Measurements from ENCODE around the gene DPYSL4.

The DPYSL4 gene

DNA sequence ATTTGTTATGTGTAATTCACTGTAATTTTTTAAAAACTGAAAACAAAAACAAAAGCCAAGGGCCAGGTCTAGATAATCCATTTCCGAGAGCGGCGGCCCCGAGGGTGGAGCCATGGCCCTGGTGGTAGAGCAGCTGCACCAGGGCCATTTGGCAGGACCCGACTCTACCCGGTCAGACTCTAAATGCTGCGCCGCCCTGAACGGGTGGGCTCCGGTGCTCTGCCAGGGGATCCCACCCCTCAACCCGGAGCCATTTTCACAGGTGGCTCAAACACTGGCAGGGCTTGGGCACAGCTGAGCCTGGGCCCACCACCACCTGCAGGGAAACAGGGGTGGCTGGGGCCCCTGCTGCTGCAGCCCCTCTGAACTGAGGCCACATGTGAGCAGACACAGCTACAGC lies 56.9 kb downstream of the DPYSL4 start:
- no peak for DNase-seq

DNA sequence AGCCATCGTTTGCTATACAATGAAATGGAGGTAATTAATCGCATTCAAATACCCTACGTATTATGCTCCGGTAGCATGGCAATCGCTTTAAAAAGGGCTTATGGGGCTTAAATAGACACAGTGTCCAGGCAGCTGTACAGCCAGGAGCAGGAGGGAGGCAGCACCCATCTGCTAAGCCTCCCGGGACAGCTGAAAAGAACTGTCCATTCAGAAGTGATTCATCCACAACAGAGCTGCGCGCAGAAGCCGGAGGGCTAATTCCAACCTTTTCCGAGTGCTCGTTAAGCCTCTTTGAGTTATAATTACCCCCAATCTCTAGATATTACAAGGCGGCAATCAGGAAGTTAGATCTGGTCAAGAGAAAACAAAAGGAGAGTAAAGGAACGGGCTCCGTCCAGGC lies 58.3 kb downstream of the DPYSL4 start:
- no peak for DNase-seq

DNA sequence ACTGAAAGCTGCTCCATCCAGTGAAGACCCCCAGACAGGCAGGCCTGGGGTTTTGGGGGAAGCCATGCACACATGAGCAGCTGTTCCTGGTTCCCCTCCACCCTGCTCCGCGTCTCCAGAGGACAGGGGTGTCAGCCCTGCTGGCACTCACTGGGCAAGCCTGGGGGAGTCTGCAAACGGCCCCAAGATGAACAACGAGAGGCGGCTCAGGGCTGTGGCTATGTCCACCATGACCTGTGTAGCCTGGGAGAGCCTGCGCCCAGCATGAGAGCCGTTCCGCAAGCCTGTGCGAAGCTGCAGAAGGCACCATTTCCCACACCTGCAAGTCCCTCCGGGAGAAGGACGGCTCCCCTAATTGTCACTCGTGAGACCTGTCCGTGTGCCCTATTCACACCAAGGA lies 59.5 kb downstream of the DPYSL4 start:
- DNase-seq = no peak

DNA sequence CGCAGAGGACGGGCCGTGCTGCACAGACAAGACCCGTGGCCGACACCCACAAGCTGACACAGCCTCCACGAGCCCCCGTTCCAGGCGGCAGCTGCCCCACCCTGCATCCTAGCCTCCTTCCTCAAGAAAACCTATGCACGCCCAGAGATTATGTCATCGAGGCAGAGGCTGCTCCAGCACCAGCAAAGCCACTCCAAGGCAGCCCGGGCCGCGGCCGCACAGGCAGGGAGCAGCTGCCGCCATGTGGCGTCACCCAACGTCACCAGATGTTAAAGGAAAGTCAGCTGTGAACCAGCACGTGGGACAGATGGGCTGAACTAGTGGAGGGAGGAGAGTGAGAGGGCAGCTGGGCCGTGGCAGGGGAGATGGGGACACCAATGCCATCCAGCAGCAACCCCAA lies 61.2 kb downstream of the DPYSL4 start:
- no peak for DNase-seq

DNA sequence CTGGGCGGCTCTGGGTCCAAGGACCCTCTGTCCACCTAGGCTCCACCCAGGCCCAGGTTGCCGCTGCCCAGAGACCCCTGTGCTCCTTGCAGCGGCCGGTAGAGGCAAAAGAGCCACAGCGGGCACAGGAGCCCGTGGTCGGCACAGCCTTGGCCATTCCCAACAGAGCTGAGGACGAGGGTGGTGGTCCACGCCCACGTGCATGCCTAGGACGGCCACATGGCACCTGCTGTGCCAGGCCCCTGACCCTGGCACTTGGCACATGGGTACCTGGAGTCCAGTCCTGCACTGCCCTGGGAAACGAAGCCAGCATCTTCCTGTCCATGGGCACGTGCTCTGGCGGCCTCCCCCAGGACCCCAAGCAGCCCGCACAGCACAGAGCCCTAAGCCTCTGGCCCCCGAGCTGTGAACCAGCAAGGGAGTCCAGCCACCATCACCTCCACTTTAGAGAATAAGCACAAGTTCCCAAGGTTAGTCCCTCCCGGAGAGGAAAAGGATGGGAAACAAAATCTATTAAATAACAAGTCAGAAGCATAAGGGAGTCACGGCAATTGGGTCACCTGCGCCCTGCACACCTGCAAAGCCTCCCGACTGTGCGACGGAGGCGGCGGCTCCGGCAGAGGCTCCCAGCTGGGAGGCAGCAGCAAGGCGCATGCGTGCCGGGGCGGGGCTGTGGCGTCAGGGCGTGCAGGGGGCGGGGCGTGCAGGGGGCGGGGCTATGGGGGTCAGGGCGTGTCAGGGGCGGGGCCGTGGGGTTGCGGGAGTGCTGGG lies 61.9 kb downstream of the DPYSL4 start:
- peak; percentile 87 for DNase-seq

DNA sequence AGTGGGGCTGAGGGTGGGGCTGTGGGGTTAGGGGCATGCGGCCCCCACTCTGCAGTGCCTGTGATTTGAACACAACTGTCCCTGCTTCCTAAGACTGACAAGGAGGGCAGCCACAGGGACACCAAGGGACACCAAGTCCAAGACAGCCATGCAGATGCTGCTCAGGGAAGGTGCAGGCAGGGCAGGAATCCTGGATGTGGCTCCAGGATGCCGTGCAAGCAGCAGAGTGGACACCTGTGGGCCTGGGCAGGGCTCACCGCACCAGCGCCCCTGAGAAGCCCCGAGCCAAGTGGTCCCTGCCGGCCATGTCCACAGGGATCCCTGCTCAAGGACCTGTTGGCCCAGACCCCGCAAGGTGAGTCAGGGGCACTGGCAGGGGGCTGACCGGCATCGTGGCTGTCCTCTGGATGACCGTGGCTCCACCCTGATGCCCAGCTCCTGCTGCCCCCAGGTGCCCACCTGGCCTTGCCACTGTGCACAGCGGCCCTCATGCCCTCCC lies 62.5 kb downstream of the DPYSL4 start:
- DNase-seq = no peak

DNA sequence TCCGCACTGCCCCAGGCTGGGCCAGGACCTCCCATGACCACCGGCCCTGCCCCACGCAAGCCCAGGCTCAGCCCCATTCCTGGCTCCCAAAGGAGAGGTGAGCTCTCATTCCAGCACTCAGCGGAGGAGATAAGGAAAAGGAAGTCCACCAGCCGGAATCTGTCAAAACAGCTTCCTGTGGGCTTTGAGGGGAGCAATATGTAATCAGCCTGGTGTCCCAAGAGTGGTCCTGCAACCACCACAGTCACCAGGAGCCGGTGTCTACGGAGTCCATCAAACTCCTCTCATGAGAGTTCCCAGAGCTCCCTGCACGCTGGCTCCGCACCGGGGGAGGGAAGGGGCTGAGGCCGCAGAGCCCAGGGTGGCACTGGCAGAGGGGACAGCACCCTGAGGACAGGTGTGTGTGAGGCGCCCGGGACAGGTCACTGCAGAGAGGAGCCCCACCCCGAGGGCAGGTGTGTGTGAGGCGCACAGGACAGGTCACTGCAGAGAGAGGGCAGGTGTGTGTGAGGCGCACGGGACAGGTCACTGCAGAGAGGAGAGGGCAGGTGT lies 63.2 kb downstream of the DPYSL4 start:
- DNase-seq = no peak

DNA sequence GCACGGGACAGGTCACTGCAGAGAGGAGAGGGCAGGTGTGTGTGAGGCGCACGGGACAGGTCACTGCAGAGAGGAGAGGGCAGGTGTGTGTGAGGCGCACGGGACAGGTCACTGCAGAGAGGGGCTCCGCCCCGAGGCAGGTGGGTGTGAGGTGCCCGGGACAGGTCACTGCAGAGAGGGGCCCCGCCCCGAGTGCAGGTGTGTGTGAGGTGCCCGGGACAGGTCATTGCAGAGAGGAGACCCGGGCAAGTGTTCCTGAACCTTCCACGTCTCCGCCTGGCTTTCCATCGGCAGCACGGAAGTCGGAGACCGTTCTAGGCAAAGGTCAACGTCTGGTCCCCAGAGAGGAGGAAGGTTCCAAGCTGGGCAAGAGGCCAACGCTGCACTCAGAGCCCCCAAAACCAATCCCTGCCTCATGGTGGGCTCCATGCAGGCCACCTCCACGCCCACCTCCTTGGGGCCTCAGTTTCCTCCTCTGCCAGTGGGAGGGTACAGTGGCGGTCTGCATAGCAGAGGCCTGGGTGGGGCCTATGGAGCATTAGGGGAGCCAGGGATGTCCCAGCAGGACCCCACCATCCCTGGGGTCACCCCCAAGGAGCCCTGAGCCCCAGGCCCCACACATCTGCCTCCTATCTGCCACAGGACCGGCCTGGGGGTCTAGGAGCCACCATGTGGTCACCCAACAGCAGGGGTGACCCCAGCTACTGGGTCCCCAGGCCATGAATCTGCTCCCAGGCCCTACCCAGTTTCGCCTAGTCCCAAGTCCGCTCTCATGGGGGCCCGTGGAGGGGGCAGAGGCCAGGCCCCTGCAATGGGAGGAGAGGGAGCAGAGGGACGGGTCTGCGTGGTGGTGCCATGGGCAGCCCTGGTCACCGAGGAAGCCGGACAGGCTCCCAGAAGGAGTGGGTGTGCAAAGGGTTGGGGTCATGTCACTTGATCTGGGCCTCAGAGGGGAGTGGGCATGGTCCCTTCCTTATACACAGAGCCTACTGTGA lies 64.0 kb downstream of the DPYSL4 start:
- no peak for DNase-seq

DNA sequence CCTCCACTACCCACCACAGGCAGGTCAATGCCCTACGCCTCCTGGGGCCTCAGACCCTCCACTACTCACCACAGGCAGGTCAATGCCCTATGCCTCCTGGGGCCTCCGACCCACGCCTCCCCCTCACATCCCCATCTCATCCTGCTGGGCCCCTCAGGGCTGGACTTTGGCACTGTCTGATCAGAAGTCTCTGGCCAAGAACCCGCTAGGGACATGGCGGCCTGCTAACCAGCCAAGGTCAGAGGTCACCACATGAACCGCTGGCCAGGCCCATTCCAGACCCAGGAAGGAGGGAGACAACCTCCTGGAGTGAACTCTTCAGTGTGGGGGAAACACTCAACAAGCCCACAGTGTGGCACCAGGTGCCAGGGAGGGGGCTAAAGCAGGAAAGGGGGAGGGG lies 65.2 kb downstream of the DPYSL4 start:
- DNase-seq = no peak

DNA sequence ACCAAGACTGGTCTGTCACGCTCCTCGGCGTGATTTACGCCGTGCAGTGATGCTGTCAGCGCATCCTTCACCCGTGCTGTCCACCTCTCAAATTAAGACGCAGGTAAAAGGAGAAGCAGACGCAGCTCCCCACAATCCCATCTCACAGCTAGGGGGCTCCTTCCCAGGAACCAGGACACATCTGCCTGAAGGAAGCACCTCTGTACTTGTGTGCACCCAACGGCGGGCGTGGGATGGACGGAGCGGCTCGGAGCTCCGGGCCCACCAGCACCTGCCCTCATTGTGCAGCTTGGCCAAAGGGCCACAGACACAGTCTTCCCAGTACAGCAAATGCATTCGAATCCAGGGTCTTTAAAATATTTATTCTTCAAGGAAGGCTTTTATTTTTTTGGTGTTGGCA lies 65.7 kb downstream of the DPYSL4 start:
- DNase-seq = no peak

DNA sequence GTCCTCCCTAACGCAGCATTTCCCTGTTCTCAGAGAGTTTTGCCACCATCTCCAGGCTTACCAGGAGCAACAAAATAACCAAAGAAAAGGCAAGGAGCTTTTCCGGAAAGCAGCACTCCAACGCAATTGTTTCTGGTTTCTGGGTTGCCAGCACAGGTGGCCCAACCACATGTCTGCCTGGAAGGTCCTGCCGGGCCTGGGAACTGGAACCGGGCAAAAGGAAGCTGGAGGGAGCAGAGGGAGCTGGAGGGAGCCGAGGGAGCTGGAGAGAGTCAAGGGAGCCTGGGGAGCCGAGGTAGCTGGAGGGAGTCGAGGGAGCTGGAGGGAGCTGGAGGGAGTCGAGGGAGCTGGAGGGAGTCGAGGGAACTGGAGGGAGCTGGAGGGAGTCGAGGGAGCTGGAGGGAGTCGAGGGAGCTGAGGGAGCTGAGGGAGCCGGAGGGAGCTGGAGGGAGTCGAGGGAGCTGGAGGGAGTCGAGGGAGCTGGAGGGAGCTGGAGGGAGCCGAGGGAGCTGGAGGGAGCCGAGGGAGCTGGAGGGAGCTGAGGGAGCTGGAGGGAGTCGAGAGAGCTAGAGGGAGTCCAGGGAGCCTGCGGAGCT lies 66.4 kb downstream of the DPYSL4 start:
- DNase-seq = no peak

DNA sequence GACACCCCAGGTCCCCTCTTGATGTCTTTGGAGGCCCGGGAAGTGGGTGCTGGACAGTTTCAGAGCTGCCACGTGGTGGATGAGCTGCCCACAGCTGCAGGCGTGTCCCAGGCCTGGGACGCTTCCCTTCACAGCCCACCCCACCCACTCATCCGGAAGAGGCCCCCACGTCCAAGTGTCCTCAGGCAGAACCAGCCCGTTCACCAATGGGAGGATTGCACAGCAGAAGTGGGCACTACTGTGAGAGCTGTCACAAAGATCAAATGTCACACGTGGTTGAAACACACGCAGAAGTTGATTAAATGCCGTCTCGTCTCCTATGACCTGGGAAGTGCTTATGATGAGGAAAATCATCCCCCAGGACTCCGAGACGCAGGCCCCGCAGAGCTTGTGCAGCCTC lies 68.1 kb downstream of the DPYSL4 start:
- DNase-seq = no peak
